HG02571 (cell line): Measurements from ENCODE around the gene ASIC5.

Experiments
- ATAC-seq: cut with Tn5 transposase; IDR thresholded peaks from one replicate; pipeline ENCODE4 v1.9.1; 2021; ENCODE audit warnings: mild to moderate bottlenecking, moderate library complexity; ENCODE audit not compliant: unreplicated experiment

The ASIC5 gene

GRCh38 chr4:155881555-155881954 is 15.5 kb upstream of the ASIC5 start:
- ATAC-seq: peak; percentile 55

GRCh38 chr4:155879767-155880166 is 13.7 kb upstream of the ASIC5 start:
- no peak for ATAC-seq

GRCh38 chr4:155878611-155879010 is 12.5 kb upstream of the ASIC5 start:
- ATAC-seq: no peak

DNA sequence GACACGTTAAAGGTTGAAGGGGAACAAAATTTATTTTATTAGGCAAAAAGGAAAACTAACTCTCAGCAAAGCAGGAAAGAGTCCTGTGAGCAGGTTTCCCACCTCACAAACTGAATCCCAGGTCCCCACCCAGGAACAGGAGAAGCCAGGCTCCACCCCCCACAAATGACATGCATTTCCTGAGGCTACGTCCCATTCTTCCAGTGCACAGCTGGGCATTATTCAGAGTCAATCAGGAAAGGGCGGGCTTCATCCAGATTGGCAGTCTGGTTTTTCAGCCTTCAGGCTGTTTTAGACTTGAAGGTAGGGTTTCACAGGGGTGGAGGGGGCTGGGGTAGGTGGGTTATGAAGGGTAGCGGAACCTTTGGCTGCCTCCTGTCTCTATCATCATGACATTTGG is 11.9 kb upstream of the ASIC5 start:
- ATAC-seq: no peak

GRCh38 chr4:155875878-155876277 is 9.8 kb upstream of the ASIC5 start:
- no peak for ATAC-seq

DNA sequence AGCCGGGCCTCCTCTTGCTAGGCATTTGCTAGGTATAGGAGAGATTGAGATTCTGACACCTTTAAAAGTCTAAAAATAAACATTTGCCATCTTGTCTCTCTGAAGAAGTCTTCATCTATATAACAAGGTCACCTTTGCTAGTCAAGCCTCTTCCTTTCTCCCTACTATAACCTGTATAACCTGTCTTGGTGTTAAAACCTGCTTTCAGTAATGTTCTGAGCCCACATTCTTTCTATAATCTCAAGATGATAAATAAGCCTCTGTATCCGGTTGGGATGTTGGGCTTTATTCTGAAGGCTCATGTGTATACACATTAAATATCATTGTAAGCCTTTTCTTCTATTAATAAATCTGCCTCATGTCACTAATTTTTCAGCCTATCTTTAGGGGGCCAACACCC is 10.2 kb downstream of the ASIC5 start:
- no peak for ATAC-seq

DNA sequence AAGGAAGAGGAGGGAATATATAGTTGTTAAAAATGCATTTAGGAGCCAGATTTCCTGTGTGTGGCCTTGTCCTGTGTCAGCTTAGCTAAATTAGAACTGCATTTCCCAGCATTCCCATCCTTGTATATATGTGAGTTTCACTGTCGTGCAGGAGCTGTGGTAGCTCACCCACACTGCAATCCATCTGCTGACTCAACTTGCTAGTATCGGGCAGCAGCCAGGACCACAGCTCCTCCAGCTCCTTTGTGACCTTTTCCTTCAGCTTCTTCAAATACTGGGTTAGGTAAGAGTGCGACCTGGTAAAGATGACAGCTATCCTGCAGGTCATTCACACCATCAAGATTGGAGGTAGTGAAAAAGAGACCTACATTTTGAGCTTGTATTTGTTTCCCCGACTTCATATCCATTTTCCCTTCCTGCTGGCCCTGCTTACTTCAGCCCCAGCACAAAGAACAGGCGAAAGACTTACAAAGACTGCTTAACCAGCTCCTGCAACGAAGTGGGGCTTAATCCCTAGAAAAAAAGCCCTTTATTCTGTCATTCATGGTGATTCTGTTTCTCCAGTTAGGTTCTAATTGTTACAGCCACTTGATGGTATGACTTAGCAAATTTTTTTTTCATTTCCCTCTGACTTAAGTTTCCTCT is 11.4 kb downstream of the ASIC5 start:
- no peak for ATAC-seq

DNA sequence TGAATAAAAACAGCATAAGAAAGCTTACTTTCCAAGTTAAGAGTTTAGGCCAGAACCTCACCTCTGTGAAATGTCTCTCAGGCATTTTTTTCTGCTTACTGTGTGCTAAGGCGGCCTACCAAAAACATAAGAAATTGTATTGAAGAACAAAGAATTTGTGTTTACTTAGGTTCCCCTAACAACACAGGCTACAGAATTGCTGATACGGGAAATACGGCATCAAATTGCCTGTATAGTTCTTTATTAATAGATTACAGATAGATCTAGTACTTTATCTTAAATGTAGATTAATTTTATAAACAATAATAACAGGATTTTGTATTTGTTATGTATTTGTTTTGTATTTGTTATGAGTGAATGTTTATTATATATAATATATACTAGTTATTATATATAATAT is 12.9 kb downstream of the ASIC5 start:
- no peak for ATAC-seq

DNA sequence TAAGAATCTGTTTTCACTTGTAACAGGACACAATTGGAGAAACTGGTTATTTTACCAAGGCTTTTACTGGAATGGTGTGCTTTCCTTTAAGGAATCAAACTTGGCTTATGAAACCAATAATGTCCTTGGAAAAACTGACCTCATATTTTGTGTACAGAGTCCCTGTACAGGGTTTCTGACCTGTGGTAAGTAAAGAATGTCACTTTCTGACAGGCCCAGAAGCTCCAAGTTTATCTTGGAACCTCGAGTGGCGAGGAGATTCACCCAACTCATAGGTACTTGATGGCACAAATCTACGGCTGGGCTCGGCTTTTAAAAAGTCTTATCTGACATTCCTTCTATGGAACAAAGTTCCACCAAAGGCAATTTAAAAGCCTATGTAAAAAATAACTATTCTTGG is 17.0 kb downstream of the ASIC5 start:
- ATAC-seq: no peak

DNA sequence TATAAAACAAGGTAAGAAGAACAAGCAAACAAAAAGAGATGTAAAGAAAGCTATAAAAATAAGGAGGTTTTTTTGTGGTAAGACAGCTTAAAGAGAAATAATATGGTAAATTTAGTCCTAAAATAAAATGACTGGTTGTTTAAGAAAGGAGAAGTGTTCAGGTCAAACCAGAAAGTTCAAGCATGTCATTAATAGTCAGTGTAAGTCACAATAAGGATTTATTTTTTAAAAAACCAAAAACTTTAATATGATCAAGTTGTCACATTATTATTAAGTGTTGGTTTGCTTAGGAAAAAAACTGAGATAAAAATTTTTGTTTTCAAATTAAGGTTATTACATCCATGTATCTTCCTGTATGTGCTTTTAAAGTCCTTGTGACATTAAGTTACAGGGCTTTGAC is 19.1 kb downstream of the ASIC5 start:
- ATAC-seq: no peak

DNA sequence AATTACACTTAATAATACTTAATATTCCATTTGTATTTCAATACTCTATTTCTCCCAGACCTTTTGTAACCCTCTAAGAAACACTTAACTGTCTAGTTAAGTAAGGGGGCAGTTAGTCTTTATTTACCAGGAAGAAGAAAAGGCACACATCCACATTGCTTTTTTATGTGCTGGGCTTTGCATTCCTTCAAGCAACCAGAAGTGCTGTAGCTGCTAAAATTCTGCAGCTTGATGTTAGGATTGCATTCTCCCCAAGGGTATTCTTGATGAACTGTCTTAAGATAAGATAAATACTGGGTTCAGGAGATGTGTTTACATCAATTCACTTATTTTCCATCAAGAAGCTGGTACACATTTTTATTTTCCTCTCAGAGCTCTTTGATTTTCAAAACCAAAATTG is 24.0 kb downstream of the ASIC5 start:
- no peak for ATAC-seq

DNA sequence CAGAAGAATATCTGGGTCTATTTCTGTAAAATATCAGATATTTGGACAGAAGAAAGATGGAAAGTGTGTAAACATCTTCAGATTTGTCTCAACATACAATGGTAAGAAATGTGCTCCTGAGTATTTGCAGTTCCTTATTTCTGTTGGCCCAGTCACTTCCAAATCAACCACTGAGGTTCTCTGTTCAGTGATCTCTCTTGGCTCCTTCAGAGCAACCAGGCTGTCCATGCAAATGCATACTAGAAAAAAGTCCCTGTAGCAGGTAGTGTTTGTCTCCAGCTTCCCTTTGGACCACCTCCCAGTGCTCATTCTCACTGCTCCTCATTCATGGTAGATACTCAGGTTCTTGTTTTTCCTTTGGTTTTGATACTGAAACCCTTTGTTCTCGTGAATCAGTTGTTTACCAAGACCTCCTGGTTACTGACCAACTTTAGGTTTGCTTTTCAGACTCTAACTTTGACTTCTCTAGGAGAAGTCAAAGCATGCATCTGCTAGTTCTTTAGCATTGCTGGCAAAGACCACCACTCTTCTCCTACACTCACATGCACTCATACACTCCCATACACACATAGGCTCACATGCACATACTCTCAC is 28.8 kb downstream of the ASIC5 start:
- no peak for ATAC-seq

GRCh38 chr4:155832664-155833063 is 33.4 kb downstream of the ASIC5 start:
- no peak for ATAC-seq

GRCh38 chr4:155828628-155829027 is 37.4 kb downstream of the ASIC5 start:
- ATAC-seq: no peak

DNA sequence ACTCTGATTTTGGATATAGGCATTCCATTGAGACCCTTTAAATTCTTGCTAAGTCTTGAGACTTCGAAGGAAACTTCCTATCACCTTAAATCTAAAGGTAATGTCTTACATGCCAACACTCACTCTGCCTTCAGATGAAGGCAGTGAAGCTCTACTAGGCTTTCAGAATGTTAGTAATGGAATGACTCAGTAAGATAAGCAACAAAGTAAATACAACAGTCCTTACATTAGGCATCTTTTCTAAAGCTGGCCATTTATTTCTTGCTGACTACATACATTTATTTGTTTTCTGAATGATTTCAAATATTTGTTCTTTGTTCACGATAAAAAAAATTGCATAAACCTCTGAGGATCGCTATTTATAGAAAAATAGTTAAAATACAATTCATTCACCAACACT is 43.5 kb downstream of the ASIC5 start:
- ATAC-seq: no peak

DNA sequence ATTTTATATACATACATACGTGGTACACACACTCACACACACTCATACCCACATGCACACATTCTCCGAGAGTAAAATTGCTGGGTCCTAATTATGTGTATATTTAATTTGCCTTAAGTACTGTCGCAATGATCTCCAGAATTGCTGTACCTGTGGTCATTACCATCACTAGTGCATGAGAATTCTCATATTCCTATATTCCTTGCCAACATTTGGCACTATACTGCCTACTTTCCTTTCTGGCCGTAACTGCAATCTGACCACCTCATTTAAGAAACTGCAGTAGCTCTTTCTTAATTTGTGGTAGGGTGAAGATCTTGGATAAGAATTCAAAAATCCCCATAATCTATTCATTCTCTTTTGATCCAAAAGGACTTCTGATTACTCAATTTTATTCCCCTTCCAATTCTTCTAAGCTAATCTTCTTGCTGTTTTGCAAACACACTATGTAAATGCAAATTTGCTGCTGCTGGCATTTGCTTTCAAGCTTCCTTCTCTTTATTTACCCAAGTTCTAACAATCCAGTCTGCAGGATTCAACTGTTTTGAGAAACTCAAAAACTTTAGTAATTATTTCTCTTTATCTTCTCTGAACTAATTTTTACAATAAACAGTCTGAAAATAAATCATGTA is 45.1 kb downstream of the ASIC5 start:
- no peak for ATAC-seq

- no peak for ATAC-seq
Observed at GRCh38 chr4:155819066-155819465, 47.0 kb downstream of the ASIC5 start.

- ATAC-seq: no peak
Observed at GRCh38 chr4:155818639-155819038, 47.4 kb downstream of the ASIC5 start.

DNA sequence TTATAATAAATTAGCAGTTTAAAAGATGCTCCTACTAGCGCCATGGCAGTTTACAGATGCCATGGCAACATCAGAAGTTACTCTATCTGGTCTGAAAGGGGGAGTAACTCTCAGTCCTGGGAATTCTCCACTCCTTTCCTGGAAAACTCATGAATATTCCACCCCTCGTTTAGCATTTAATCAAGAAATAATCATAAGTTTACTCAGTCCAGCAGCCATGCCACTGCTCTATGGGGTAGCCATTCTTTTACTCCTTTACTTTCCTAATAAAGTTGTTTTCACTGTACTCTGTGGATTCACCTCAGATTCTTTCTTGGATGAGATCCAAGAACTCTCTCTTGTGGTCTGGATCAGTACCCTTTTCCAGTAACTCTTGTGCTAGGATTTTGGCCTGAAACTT is 55.0 kb downstream of the ASIC5 start:
- no peak for ATAC-seq

DNA sequence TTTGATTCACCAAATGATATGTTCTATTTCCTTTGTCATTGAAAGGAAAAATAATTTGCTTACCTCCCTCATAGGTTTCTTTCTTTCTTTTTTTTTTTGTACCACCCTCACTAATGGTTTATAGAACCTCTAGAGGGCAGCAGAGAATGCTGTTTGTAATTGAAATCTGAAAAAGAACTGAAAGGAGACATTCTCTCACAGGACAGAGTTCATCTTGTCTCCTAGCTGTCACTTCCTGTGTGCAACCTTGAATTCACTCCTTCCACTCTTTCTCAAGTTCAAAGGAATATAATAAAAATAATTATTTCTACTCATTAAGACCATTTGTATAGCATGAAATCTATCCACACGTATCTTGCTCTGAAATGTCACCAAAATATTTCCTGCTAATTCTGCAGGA is 56.2 kb downstream of the ASIC5 start:
- ATAC-seq: peak; percentile 96

DNA sequence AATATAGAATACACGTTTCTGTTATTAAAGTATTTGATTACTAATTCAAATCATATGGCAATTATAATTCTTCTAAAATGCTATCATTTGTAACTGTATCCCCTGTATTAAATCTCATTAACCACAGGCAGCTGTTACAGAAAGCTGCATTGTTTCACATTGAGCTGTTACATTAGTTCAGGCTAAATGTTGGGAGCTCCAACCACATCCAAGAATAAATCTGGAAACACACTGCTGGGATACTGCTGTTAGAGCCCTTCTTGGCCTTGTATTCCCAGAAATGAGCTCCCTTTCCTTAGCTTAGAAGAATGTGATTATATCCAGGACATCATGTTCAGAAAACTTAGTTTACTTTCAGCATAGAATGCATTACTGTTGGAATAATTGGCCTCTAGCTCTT is 59.1 kb downstream of the ASIC5 start:
- ATAC-seq: no peak

DNA sequence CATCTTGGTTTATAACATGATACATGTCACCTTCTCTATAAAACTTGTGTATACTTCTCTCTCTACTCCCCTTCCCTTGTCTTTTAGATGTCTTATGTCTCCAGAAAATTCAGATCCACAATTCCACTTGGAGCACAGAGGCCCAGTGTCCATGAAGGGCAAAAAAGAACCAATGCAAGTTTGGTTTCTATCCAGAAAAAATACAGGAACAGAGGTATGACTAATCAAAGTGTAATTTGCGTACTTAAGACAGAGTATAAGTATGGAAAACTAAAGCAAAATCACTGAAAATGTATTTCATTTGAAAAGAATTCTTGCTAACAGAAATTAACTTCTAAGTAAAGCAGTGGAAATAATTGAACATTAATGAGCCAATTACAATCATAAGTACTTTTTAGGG is 61.1 kb downstream of the ASIC5 start:
- ATAC-seq: no peak
